IMR-90 (cell line): Measurements from ENCODE around the gene PPP1R17. TPM values are rescaled to one million over a fixed set of nuclear protein-coding genes. Genes with fewer than 3 reads are reported as not detected.

Source experiments
- ATAC-seq: fragments of 200-7000 bp; cut with Tn5 transposase; 2 replicates; pipeline ENCODE4 v1.9.1; 2020; ENCODE audit warnings: low read depth, mild to moderate bottlenecking, moderate library complexity
- BruUV-seq: library from RNA; stranded (reverse); fragments of 400-500 nt; replicated peaks from 2 replicates; lab custom pipeline; 2021; lab: Mats Ljungman, UMichigan
- CTCF ChIA-PET: fragments of 300-600 bp; formaldehyde crosslinking; extraction: SDS; loops from one replicate; lab custom pipeline; 2021; ENCODE audit warnings: antibody characterized with exemption; lab: Yijun Ruan, JAX
- POLR2A ChIA-PET: fragments of 300-600 bp; sonication (Branson Sonifier 250); formaldehyde crosslinking; loops from one replicate; lab custom pipeline; 2022; ENCODE audit warnings: antibody characterized with exemption; ENCODE audit not compliant: unreplicated experiment; lab: Charles Lee
- DNase-seq: peaks from one replicate; pipeline ENCODE4 v3.0.0; 2013
- H2AFZ ChIP-seq: replicated peaks from 2 replicates; pipeline ENCODE3; 2013; ENCODE audit warnings: low read length, mild to moderate bottlenecking; ENCODE audit not compliant: poor library complexity
- H2AK5ac ChIP-seq: 2 replicates; pipeline ENCODE4 v1.6.1; 2013; ENCODE audit warnings: low read depth, low read length, inconsistent platforms
- H2AK9ac ChIP-seq: replicated peaks from 2 replicates; pipeline ENCODE3; 2013; ENCODE audit warnings: mild to moderate bottlenecking, low read depth, low read length, moderate library complexity; ENCODE audit not compliant: poor library complexity
- H2BK120ac ChIP-seq: 2 replicates; pipeline ENCODE4 v1.6.1; 2013; ENCODE audit warnings: low read depth, low read length, inconsistent platforms
- H2BK15ac ChIP-seq: 3 replicates; pipeline ENCODE4 v1.6.1; 2013; ENCODE audit warnings: low read depth, low read length, inconsistent platforms
- H2BK20ac ChIP-seq: 2 replicates; pipeline ENCODE4 v1.6.1; 2013; ENCODE audit warnings: low read depth, mild to moderate bottlenecking, inconsistent platforms, low read length, moderate library complexity
- H2BK5ac ChIP-seq: 2 replicates; pipeline ENCODE4 v1.6.1; 2013; ENCODE audit warnings: mild to moderate bottlenecking, low read depth, low read length, inconsistent platforms; ENCODE audit not compliant: poor library complexity, severe bottlenecking
- H3K14ac ChIP-seq: replicated peaks from 2 replicates; pipeline ENCODE4 v1.6.1; 2013; ENCODE audit warnings: low read depth, low read length, inconsistent platforms
- H3K18ac ChIP-seq: 2 replicates; pipeline ENCODE4 v1.6.1; 2013; ENCODE audit warnings: low read depth, low read length, control low read depth
- H3K23ac ChIP-seq: 2 replicates; pipeline ENCODE4 v1.6.1; 2013; ENCODE audit warnings: low read depth, low read length, inconsistent platforms
- H3K27ac ChIP-seq: 2 replicates; pipeline ENCODE4 v1.5.1; 2013; ENCODE audit warnings: mild to moderate bottlenecking, control low read depth, low read length; ENCODE audit not compliant: insufficient read depth
- H3K27me3 ChIP-seq: 2 replicates; pipeline ENCODE4 v1.6.1; 2013; ENCODE audit warnings: low read length; ENCODE audit not compliant: control insufficient read depth, insufficient read depth
- H3K36me3 ChIP-seq: 2 replicates; pipeline ENCODE4 v1.6.1; 2013; ENCODE audit warnings: low read length, mixed read lengths; ENCODE audit not compliant: control insufficient read depth, insufficient read depth
- H3K4ac ChIP-seq: 2 replicates; pipeline ENCODE4 v1.6.1; 2013; ENCODE audit warnings: low read depth, low read length, inconsistent platforms
- H3K4me1 ChIP-seq: 2 replicates; pipeline ENCODE4 v1.6.1; 2013; ENCODE audit warnings: low read length, mixed read lengths; ENCODE audit not compliant: control insufficient read depth, insufficient read depth
- H3K4me2 ChIP-seq: 2 replicates; pipeline ENCODE4 v1.6.1; 2013; ENCODE audit warnings: low read depth, mild to moderate bottlenecking, control low read depth, low read length, moderate library complexity
- H3K4me3 ChIP-seq: 2 replicates; pipeline ENCODE4 v1.5.1; 2013; ENCODE audit warnings: low read depth, mild to moderate bottlenecking, control low read depth, low read length, moderate library complexity; ENCODE audit not compliant: insufficient read depth
- H3K56ac ChIP-seq: 2 replicates; pipeline ENCODE4 v1.6.1; 2013; ENCODE audit warnings: low read length, inconsistent platforms; ENCODE audit not compliant: insufficient read depth; ENCODE audit errors: extremely low read depth
- H3K79me1 ChIP-seq, 2 experiments: 2 replicates each; pipeline ENCODE4 v1.6.1; 2013; ENCODE audit warnings: low read length in 2 of 2, inconsistent platforms in 1 of 2, low read depth in 1 of 2
- H3K9ac ChIP-seq: 2 replicates; pipeline ENCODE4 v1.6.1; 2013; ENCODE audit warnings: low read depth, low read length, control low read depth
- H3K9me1 ChIP-seq: 2 replicates; pipeline ENCODE4 v1.6.1; 2013; ENCODE audit warnings: low read length, inconsistent platforms; ENCODE audit not compliant: insufficient read depth
- H3K9me3 ChIP-seq: 2 replicates; pipeline ENCODE4 v1.6.1; 2013; ENCODE audit warnings: low read length; ENCODE audit not compliant: control insufficient read depth, insufficient read depth
- H4K20me1 ChIP-seq: 2 replicates; pipeline ENCODE4 v1.6.1; 2013; ENCODE audit warnings: low read length, inconsistent platforms; ENCODE audit not compliant: insufficient read depth
- H4K5ac ChIP-seq: 2 replicates; pipeline ENCODE4 v1.6.1; 2013; ENCODE audit warnings: mild to moderate bottlenecking, low read depth, low read length, control low read depth
- H4K8ac ChIP-seq, 2 experiments: 2 replicates each; pipeline ENCODE4 v1.6.1; 2013; ENCODE audit warnings: low read depth in 2 of 2, low read length in 2 of 2, control low read depth in 1 of 2, inconsistent platforms in 1 of 2
- H4K91ac ChIP-seq: 2 replicates; pipeline ENCODE4 v1.6.1; 2013; ENCODE audit warnings: low read depth, low read length, inconsistent platforms; ENCODE audit not compliant: insufficient read depth
- BHLHE40 ChIP-seq: fragments of 150-350 bp; IDR thresholded peaks from 2 replicates; pipeline ENCODE4 v1.6.1; 2016; ENCODE audit warnings: mild to moderate bottlenecking, low read depth, low read length
- CHD1 ChIP-seq: IDR thresholded peaks from 2 replicates; pipeline ENCODE4 v1.6.1; 2012; ENCODE audit warnings: low read depth, low read length, improper control_type of control experiment
- FOS ChIP-seq: fragments of 150-350 bp; IDR thresholded peaks from 2 replicates; pipeline ENCODE4 v1.6.1; 2016; ENCODE audit warnings: low read depth, low read length
- MAZ ChIP-seq: IDR thresholded peaks from 2 replicates; pipeline ENCODE4 v1.6.1; 2012; ENCODE audit warnings: low read depth, mild to moderate bottlenecking, low read length, improper control_type of control experiment, moderate library complexity, borderline replicate concordance
- NFE2L2 ChIP-seq: fragments of 150-350 bp; IDR thresholded peaks from 2 replicates; pipeline ENCODE4 v1.6.1; 2016; ENCODE audit warnings: low read depth, mild to moderate bottlenecking, low read length
- POLR2A ChIP-seq: IDR thresholded peaks from 2 replicates; pipeline ENCODE4 v1.6.1; 2012; ENCODE audit warnings: mild to moderate bottlenecking, low read depth, low read length
- RAD21 ChIP-seq: IDR thresholded peaks from 2 replicates; pipeline ENCODE4 v1.6.1; 2012; ENCODE audit warnings: low read length, improper control_type of control experiment
- RFX5 ChIP-seq: IDR thresholded peaks from 2 replicates; pipeline ENCODE4 v1.8.0; 2012; ENCODE audit warnings: low read depth, mild to moderate bottlenecking, low read length, moderate library complexity
- SMC3 ChIP-seq: fragments of 150-350 bp; IDR thresholded peaks from 2 replicates; pipeline ENCODE4 v1.6.1; 2016; ENCODE audit warnings: low read depth, mild to moderate bottlenecking, antibody characterized with exemption, low read length, moderate library complexity
- WGBS, 2 experiments: methylation state at CpG; one replicate each; pipeline versions ENCODE4 v1.1.5 to v1.1.7; 2013; ENCODE audit warnings: missing lambda C conversion rate in 2 of 2; ENCODE audit not compliant: insufficient read length in 1 of 2; ENCODE audit errors: extremely low coverage in 2 of 2; 5-methylcytosine and 5-hydroxymethylcytosine counted together
- dilution Hi-C: fragments of 300-500 bp; cut with HindIII; formaldehyde crosslinking; loops from one replicate; pipeline ENCODE4 v1.14.3; 2018; ENCODE audit warnings: low sequenced_read_pairs; ENCODE audit not compliant: unreplicated experiment
- in situ Hi-C: fragments of 300-500 bp; cut with MboI; formaldehyde crosslinking; loops from 3 replicates; pipeline ENCODE4 v1.14.3; 2019; ENCODE audit warnings: low sequenced_read_pairs, inconsistent platforms, mixed read lengths
- intact Hi-C: fragments of 100-400 bp; cut with micrococcal nuclease; formaldehyde crosslinking; loops from 2 replicates; pipeline ENCODE4 v1.10.0; 2022
- polyA plus RNA-seq, 3 experiments: library from polyadenylated mRNA; depleted of rRNA; stranded (reverse); fragments of >200 nt; gene quantifications; 2 replicates each; pipeline ENCODE4 v1.2.3, GENCODE V29; 2012; ENCODE audit warnings: low replicate concordance in 1 of 3
- total RNA-seq: library from RNA; depleted of rRNA; stranded (reverse); fragments of >200 nt; gene quantifications from 2 replicates; pipeline ENCODE4 v1.2.3, GENCODE V29; 2012
- TF ChIP-seq, protein P1 (sequence below): conservative IDR thresholded peaks from 2 replicates; pipeline ENCODE4 v1.5.1; 2012; ENCODE audit warnings: mild to moderate bottlenecking, low read depth, low read length, improper control_type of control experiment

The PPP1R17 gene
- total and polyA plus RNA-seq, 2 of the 4 experiments (the other 2 are of a cell fraction), result not detected

DNA sequence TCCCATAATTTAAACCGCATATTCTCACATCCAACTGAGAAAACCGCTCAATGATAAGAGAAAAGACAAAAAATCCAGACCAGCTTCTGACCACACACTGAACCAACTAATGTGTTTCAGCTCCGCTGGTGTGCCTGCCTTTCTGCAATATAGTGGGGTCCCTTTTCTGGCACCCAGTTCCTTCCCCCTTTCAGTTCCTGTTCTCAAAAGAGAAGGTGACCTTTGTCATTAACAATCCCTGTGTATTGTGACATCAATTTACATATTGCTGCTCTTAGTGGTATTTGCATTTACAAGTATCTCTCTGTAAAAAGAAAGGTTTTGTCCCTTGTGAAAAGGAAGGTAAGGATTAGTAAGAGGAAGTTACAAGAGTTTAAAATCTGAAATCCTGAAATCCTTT, 1.4 kb downstream of the PPP1R17 start:
- no peak overlapping the region for H4K8ac ChIP-seq
- no peaks in the 10 kb centered on the region; the same call in 1 of the 2 replicates for H3K27me3 ChIP-seq
- no peak overlapping the region for H3K4me2 ChIP-seq
- no peak overlapping the region for H2AFZ ChIP-seq
- intact Hi-C loops (no loop called here), dilution Hi-C loops (no loop called here), in situ Hi-C loops (no loop called here)
- H3K56ac ChIP-seq, result no peak overlapping the region
- H2AK5ac ChIP-seq, result no peak overlapping the region
- no peaks in the 10 kb centered on the region for H3K9me1 ChIP-seq
- DNase-seq (no peak), ATAC-seq (no peak)
- H2BK120ac ChIP-seq, result no peak overlapping the region
- H4K5ac ChIP-seq, result no peak overlapping the region
- TF ChIP-seq, protein P1, sequence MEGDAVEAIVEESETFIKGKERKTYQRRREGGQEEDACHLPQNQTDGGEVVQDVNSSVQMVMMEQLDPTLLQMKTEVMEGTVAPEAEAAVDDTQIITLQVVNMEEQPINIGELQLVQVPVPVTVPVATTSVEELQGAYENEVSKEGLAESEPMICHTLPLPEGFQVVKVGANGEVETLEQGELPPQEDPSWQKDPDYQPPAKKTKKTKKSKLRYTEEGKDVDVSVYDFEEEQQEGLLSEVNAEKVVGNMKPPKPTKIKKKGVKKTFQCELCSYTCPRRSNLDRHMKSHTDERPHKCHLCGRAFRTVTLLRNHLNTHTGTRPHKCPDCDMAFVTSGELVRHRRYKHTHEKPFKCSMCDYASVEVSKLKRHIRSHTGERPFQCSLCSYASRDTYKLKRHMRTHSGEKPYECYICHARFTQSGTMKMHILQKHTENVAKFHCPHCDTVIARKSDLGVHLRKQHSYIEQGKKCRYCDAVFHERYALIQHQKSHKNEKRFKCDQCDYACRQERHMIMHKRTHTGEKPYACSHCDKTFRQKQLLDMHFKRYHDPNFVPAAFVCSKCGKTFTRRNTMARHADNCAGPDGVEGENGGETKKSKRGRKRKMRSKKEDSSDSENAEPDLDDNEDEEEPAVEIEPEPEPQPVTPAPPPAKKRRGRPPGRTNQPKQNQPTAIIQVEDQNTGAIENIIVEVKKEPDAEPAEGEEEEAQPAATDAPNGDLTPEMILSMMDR, result no peak
- TF ChIP-seq SMC3 (no peak), FOS (no peak), CHD1 (no peak), NFE2L2 (no peak), MAZ (no peak), RFX5 (no peak), RAD21 (no peak), BHLHE40 (no peak), POLR2A (no peak)
- H3K4me3 ChIP-seq, result no peak overlapping the region
- no peak overlapping the region for H4K91ac ChIP-seq
- CTCF ChIA-PET, result no interaction called here
- no peak overlapping the region for H2BK15ac ChIP-seq
- no peak overlapping the region for H3K27ac ChIP-seq
- no CpG with 5 or more reads among the region's 3 CpGs for WGBS, 2 experiments
- no peak overlapping the region for H3K9ac ChIP-seq
- H4K20me1 ChIP-seq, result no peaks in the 10 kb centered on the region
- H3K79me1 ChIP-seq, result no peaks in the 10 kb centered on the region
- H3K4me1 ChIP-seq, result no peaks in the 10 kb centered on the region
- H3K9me3 ChIP-seq, result no peaks in the 10 kb centered on the region
- H3K23ac ChIP-seq, result no peak overlapping the region
- no peak overlapping the region for H3K18ac ChIP-seq
- H3K36me3 ChIP-seq, result no peaks in the 10 kb centered on the region
- H3K14ac ChIP-seq, result no peak overlapping the region
- no peak overlapping the region for H2BK20ac ChIP-seq
- no TSS peak for BruUV-seq
- no peak overlapping the region for H2AK9ac ChIP-seq
- no peak overlapping the region for H3K4ac ChIP-seq
- no peak overlapping the region for H2BK5ac ChIP-seq
- POLR2A ChIA-PET, result no interaction called here
